Kasumi-1 (cell line): ENCODE results near the gene TMEM186.
"Not testable (repeated sequence)": the region's sequence is repeated elsewhere in the genome, so short reads cannot be mapped to it uniquely, and the experiment has no call there.

Experiments
- DNase-seq, 2 experiments: peaks; one replicate each; lab custom pipeline; 2025; lab: John Stamatoyannopoulos, UW

The TMEM186 gene

DNA sequence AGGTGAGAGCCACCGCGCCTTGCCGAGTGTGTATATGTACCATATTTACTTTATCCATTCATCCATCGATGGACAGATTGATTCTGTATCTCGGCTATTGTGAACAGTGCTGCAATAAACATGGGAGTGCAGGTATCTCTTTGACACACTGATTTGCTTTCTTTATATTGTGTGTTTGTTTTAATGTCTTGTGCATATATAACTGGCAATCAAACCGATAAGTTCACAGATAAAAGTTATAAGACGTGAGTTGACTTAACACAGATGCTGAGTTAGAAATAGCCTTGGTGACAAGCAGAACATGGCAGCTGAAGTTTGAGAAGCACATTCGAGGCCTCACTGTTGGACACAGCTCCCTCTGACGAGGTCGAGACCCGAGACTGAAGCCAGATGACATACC lies 23.2 kb downstream of the TMEM186 start:
- DNase-seq, result no peak

GRCh38 chr16:8773537-8773936 lies 23.9 kb downstream of the TMEM186 start:
- no peak for DNase-seq

GRCh38 chr16:8768692-8769091 lies 28.7 kb downstream of the TMEM186 start:
- no peak for DNase-seq

- DNase-seq, result no peak
Observed at GRCh38 chr16:8768283-8768682, 29.2 kb downstream of the TMEM186 start.

- no peak for DNase-seq
Observed at GRCh38 chr16:8767176-8767575, 30.3 kb downstream of the TMEM186 start.

- DNase-seq, result no peak
Observed at GRCh38 chr16:8764525-8765250, 32.8 kb downstream of the TMEM186 start.

DNA sequence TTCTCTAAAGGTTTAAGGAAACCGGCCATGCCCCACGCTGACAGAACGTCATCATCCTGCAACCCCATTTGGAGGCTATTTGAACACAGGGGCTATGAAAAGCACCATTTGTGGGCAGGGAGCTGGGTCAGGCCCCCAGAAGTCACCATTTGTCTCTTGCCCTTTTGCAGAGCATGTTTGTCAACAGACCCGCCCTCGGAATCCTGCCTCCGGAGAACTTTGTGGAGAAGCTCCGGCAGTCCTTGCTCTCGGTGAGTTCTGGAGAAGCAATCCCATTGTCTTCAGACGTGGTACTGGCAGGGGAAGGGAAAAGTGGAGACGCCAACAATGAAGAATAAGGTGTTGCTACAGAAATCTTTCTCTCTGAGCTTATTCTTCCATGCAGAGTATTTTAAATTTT lies 33.5 kb downstream of the TMEM186 start:
- no peak for DNase-seq

DNA sequence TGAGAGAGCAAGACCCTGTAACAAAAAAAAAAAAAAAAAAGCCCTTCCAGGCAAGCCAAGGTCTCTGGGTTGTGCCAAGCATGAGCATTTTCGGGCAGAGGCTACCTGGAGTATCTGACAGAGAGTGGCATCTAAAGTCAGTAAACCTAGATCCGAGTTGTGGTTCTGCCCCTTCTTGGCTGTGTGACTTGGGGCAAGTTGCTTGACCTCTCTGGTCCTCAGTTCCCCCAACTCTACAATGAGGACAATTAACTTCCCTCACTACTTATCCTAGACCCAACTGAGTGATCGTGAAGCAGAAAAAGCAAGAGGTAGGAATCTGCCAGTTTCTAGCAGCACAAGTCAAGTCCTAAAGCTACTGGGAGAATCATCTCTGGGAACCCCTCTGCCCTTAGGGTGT lies 34.4 kb downstream of the TMEM186 start:
- DNase-seq, result no peak

DNA sequence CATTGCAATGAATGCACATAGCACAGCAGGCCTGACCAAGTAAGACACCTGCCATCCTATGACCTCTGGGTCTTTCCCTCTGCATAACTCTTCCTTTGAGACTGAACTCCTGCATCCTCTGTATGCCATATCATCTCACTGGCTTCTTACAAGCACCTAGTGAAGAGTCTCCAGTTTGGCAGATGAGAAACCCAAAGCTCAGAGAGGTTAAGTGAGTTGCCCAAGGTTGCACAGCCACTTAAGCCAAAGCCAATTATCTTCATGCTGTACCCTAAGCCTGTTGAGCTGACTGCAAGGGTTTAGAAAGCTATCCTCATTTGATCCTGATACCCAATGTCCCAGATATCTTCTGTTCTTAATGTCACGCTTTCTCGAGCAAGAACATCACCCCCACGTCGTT lies 35.2 kb downstream of the TMEM186 start:
- no peak for DNase-seq

GRCh38 chr16:8761078-8761477 lies 36.4 kb downstream of the TMEM186 start:
- no peak for DNase-seq

GRCh38 chr16:8760021-8760420 lies 37.4 kb downstream of the TMEM186 start:
- no peak for DNase-seq

DNA sequence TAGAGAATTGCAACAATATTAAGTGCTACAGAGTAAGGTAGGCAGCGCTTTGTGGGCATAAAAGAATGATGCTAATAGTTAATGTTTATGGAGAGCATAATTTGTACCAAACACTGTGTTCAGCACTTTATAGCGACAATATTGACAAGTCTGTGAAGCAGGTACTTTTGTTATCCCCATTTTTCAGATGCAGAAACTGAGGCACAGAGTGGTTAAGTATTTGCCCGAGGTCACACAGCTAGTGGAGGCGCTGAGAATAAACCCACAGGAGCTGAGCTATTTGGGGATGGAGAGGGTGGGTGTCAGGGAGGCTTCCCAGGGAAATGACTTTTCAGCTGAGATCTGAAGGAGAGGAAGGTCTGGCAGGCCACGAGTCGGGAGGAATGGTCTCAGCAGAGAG lies 39.4 kb downstream of the TMEM186 start:
- no peak for DNase-seq

- DNase-seq, result no peak
Observed at GRCh38 chr16:8756755-8757154, 40.7 kb downstream of the TMEM186 start.

DNA sequence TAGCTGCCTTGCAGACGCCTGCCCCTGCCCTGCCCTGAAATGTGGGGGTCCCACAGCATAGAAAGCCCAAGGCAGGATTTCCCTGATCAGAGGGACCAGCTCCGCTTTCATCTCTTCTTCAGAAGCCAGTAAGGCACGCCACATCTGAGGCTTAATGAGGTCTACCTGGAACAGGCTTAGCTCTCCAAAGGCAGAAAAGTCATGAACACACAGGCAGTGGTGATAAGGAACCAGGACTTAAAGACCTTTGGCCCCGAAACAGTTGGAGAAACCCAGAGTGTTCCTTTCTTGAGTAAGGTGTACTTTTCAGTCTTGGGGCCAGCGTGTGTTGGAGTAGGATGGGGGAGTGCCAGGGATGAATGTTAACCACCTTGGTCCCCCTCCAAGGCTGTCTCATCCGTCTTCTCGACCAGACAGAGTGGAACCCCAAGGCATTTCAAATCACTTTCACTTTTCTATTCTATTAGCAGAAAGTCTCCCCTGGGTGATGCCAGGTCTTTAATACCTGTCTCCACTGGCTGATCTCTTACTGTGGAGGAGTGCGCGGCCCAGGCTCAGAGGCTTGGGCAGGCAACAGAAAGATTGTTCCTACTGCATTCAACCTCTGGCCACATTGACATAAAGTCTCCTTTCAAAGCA lies 43.9 kb downstream of the TMEM186 start:
- DNase-seq, result no peak

GRCh38 chr16:8752706-8753105 lies 44.7 kb downstream of the TMEM186 start:
- no peak for DNase-seq

GRCh38 chr16:8751481-8752311 lies 45.7 kb downstream of the TMEM186 start:
- DNase-seq, result no peak

GRCh38 chr16:8748944-8749343 lies 48.5 kb downstream of the TMEM186 start:
- DNase-seq, result not testable (repeated sequence)
